Activated CD8-positive, alpha-beta memory T cell treated with anti-CD3 and anti-CD28 coated beads, Interleukin-2, amount 50 U/mL, for 4 hours (primary cell): ENCODE measurements around the gene WDR62.

Experiments
- DNase-seq: peaks from one replicate; pipeline ENCODE4 v3.0.0-alpha.2; 2020

The WDR62 gene

DNA sequence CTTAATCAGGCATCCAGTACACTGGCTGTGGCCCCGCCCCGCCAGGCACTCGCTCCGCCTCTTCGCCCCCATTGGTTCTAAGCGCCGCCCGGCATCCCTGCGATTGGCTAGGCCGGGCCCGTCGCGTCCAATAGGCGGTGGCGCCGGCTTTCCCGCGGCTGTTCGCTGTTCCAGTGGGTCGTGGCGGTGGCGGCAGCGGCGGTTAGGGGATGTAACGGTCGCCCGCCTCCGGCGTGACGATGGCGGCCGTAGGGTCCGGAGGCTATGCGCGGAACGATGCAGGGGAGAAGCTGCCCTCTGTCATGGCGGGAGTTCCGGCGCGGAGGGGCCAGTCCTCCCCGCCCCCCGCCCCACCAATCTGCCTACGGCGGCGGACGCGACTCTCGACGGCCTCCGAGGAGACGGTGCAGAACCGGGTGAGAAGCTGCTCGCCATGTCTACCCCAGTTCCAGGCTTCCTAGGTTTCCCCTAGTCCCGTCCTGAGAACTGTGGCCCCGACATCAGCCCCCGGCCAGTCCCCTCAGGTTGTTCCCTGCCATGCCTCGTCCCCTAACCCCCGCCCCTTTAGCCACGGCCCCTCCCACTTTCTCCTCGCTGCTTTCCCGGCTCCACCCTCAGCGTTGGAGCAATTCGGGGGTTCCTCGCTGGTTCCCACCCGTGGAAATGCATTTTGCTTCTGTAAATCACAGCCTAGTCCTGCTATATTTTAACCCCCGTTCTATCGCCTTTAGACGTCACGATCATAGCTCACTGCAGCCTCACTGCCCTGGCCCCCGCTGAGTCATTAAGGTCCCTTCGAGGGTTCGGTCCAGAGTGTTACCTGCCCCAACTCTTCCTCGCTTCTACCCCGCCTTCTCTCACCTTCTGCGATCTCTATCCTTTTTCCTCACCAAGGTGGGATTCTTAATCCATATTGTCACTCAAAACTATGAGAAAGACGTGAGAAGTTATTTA lies at the start of gene WDR62:
TSS of gene WDR62 (plus strand) at position 165 of the 954 bp plus-strand sequence. CDS start at position 240, 75 bp downstream.
- DNase-seq = peak; percentile 93

DNA sequence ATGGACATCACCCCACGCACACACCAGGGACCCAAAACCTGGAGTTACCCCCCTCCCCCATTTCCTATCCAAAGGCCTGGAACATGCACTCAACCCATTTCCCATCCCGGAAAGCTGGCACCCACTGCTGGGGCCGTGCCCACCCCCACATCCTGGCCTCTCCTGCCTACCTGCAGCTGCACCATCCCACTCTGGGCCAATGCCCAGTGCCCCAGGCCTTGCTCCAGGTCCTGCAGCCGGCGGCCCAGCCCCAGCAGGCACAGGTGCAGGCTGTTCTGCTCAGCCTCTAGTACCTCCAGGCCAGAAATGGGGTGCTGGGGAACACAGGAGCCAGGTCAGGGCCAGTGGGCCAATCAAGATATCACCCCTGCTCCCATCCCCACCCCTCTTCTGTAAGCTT lies 47.7 kb upstream of the WDR62 start:
- DNase-seq = no peak

- DNase-seq = no peak
Observed at GRCh38 chr19:36008336-36008978, 46.2 kb upstream of the WDR62 start, which contains the start of gene SYNE4. Gene SYNE4 (minus strand): TSS chr19:36008813. CDS start chr19:36008681, 132 bp downstream.

GRCh38 chr19:36009220-36009619 lies 45.5 kb upstream of the WDR62 start:
- DNase-seq = peak; percentile 43

DNA sequence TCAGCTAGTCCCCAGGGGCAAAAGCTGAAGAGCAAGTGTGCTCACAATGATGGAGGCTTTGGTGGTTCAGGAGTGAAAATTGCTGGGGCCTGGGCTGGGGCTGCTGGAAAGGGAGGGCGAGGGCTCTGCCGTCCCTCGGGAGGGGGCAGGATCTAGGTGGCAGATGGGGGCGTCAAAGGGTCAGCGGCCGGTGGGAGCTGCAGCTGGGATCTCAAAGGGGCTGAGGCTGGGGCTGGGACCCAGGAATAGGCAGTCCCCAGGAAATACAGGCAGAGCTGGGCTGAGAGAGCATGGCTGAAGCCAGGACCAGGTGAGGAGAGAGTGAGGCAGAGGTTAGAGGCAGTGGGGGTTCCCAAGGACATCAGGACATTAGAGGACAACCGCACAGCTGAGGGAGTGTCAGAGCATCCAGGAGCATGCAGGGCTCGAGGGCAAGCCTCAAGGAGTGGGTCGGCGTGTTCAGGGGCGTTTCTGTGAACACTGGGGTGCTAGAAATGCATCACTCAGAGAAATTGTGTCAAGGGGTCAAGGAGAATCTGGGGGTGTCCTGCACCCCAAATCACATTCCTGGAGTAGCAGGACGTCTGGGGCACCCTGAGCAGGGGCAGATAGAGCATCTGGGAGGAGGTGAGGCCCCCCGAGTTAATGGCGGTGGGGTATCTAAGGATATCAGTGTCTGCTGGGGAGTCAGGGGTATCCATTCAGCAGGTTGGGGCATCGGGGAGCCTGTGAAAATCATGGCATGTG lies 44.9 kb upstream of the WDR62 start:
- no peak for DNase-seq

- DNase-seq = no peak
Observed at GRCh38 chr19:36010402-36010801, 44.3 kb upstream of the WDR62 start.

DNA sequence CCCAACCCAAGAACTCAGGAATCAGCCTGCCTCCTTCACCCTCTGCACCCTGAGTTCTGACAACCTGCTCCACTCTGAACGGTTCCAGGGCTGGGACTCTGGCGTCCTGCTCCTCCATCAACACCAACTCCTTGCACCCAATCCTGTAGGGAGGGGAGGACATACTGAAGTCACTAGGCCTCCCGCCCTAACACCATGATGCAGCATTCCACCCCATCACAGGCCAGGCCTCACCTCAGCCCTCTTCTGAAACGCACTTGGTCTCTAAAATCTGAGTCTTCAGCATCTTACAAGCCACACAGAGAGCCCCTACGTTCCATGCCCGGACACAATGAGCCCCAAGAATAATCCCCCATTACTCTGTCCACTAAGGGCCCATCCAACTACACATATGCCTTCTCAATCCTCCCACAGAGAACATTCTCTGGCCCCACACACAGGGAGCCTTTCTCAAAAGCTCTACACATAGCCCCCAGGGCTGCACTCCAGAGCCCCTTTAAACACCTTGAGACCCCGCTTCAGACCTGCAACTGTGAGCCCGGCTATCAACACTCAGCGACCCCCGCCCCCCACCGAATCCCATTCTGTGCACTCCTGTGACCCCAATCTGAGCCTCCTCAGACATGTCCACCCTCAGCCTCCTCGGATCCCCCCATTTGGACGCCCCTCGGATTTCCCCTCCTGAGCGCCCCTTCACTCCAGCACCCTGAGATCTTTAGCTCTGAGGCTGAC lies 41.3 kb upstream of the WDR62 start:
- DNase-seq = no peak

GRCh38 chr19:36014012-36014924 lies 40.4 kb upstream of the WDR62 start, which contains the start of gene ALKBH6:
Gene ALKBH6 (minus strand): TSS chr19:36014213. CDS start chr19:36013397, 816 bp downstream.
- DNase-seq = peak; percentile 99

- DNase-seq = no peak
Observed at GRCh38 chr19:36019061-36019670, 35.5 kb upstream of the WDR62 start.

DNA sequence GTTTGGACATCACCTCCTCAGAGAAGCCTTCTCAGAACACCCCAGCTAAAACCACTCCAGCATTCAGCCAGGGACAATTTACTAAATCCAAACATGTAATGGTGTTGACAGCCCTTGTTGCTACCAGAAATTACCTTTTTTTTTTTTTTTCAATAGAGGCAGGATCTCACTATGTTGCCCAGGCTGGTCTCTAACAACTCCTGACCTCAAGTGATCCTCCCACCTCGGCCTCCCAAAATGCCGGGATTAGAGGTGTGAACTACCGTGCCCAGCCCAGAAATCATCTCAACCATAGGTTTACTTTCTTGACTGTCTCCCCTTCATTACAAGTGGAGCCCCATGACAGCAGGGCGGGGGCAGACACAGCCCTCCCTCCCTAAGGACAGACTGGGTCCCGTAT lies 31.3 kb upstream of the WDR62 start:
- DNase-seq = no peak

GRCh38 chr19:36025541-36025940 lies 29.2 kb upstream of the WDR62 start:
- DNase-seq = no peak

DNA sequence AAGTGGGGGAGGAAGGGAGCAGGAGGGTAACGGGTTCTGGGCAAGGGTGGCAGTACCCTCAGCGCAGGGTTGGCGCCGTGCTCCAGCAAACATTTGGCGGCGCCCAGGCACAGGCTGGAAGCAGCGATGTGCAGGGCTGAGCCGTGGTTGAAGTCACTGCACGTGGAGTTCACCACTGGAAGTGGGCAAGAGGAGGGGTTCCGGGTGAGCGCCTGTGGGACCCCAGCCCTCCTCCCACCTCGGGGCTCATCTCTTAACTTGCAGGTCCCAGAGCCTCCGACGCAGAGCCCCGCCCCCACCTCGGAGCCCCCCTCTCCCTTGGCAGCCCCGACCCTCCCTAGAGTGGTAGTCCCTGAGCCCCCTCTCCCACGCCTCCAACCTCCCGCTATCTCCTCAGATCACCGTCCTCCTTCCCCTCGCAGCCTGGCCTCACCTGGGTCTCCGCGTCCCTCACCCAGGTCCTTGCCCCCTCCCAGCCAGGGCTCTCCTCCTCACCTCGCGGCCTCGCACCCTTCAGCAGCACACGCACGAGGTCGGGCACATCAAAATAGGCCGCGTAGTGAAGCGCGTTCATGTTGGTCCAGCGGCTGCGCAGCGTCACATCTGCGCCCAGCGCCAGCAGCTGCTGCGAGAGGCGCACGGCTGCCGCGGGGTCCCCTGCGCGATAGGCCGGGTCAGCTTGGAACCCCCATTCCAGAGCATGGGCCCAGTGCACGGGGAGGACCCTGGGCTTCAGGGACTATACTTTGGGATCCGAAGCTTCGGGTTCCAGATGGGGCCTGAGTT lies 28.4 kb upstream of the WDR62 start:
- DNase-seq = no peak

DNA sequence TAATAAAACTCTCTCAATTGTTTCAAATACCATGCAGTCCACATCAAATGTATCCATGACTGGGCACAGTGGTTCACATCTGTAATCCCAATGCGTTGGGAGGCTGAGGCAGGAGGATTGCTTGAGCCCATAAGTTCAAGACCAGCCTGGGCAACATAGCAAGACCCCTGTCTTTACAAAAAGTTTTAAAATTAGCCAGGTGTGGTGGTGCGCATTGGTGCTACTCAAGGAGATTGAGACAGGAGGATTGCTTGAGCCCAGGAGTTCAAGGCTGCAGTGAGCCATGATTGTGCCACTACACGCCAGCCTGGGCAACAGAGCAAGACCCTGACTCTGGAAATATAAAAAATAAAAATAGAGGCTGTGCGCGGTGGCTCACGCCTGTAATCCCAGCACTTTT lies 27.0 kb upstream of the WDR62 start:
- no peak for DNase-seq

DNA sequence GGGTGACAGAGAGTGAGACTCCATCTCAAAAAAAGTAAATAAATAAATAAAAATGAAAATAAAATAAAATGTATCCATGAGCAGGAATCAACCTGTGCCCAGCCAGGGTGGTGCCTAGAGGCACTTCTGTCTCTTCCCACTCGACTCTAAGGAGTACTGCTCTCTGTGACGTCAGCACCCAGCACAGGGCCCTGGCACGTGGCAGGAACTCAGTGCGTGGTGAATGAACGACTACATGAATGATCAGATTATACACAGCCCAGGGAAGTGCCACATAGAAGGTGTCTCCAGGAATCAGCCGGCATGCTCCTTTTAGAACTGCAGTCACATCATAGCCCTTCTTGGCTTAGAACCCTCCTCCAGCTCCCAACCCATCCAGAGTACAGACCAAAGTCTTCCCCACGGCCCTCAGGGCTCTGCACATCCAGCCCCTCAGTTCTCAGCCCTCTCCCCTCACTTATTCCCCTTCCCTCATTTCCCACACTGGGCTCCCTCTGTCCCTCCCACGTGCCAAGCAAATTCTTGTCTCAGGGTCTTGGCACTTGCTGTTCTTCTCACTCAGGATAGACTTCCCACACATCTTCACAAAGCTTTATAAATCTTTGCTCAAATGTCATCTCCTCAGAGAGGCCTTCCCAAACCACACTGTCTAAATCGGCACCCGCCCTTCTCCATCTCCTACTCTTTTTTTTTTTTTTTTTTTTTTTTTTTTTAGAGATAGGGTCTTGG lies 26.2 kb upstream of the WDR62 start:
- no peak for DNase-seq

DNA sequence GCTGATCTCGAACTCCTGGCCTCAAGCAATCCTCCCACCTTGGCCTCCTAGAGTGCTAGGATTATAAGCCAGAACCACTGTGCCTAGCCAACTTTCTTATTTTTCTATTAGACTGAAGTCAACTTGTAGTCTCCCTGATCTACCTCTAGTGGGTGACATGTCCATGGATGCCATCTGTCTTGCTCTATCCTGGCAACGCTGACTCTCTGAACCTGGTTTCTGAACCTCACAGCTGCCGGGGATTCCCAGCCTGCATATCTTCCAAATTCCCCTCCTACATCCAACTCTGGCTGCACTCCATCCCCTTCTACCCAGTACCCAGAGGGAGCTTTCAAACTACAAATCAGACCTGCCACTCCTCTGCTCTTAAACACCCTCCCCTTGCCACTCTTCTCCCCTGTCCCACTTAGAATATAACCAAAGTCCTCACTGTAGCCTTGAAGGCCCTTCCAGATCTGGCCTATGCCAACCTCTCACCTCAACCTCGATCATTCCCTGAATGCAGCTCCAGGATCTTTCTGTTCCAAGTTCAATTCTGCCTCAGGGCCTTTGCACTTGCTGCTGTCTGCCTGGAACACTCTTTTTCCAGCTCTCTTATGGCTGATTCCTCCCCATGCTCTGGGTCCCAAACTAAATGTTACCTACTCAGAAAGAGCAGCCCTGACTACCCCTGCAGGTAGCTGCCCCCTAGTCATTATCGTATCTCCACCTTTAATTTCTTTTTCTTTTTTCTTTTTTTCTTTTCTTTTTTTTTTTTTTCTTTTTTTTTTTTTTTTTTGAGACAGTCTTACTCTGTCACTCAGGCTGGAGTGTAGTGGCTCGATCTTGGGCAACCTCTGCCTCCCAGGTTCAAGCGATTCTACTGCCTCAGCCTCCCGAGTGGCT lies 24.2 kb upstream of the WDR62 start:
- no peak for DNase-seq

DNA sequence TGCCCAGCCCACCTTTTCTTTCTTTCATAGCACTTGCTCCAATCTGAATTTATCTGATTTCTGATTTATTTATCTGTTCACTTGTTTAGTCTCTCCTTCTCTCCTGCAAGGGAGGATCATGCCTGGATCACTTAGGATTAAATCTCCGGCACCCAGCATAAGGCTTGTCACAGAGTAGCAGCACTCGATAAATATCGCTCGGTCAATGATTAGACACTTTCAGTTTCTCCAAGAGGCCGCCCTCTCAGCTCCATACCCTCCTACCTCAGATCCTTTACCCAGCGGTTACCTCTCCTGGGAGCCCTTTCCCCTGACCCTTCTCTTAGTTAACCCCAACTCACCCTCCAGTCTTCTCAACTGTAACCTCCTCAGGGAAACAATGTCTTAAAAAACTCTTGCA lies 23.4 kb upstream of the WDR62 start:
- no peak for DNase-seq

DNA sequence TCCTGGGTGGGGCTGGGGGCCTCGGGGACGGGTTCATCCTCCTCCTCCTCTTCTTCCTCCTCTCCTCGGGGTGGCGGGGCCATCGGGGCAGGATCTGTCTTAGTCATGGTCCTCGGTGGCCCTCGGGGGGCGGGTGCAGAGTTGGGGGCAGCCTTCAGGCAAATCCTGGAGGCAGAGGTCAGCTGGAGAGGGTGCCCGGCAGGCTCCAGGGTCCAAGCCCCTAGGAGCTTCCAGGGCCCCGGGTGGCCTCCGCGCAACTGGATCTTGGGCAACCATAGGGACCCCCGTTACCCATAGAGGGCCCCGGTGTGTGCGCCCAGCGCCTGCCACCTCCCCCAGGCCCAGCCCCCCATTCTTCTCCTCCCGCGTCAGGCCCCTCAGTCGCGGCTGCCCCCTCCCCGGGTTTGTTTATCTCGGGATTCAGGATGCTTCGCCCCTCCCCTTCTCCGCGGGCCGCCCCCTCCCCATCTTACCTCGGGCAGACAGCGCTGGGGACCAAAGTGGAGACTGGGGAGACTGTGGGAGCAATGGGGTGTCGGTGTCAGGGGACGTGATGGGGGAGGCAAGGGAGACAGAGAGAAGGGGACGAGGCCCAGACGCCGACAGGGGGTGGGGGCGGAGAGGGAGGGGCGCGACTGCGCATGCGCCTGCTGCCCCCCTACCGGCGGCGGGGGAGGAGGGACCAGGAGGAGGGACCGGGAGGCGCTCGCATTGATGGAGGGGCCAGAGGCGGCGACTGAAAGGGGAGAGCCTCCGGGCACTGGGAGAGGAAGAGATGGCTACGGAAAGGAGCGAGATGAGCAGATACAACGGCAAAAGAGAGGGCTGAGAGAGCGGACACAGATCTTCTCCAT lies 22.2 kb upstream of the WDR62 start, which contains the start of gene CLIP3:
TSS of gene CLIP3 (minus strand) at position 623 of the 854 bp plus-strand sequence. CDS start at position 107, 516 bp downstream.
- peak; percentile 59 for DNase-seq
